Ovary (tissue), 3 donors: Measurements from ENCODE around the gene CIC.

ENCODE experiments used
- EP300 ChIP-seq: sonication (generic); formaldehyde crosslinking; IDR thresholded peaks from one replicate; pipeline ENCODE4 v1.6.1; 2017; ENCODE audit warnings: antibody characterized with exemption
- POLR2A ChIP-seq: fragments of 450-650 bp; IDR thresholded peaks from one replicate; pipeline ENCODE4 v1.6.1; 2017; ENCODE audit warnings: antibody characterized with exemption, mild to moderate bottlenecking, moderate library complexity
- TF ChIP-seq, protein P1 (sequence below), 3 donors: fragments of 450-650 bp in 2 of 3; fragments of 200-600 bp in 1 of 3; IDR thresholded peaks; one replicate each; pipeline versions ENCODE4 v1.5.1 to v1.8.0; 2016 to 2022; ENCODE audit warnings: antibody characterized with exemption in 3 of 3, mild to moderate bottlenecking in 1 of 3
- donor health status: DM: no; HTN: no; CAD: no.

DNA sequence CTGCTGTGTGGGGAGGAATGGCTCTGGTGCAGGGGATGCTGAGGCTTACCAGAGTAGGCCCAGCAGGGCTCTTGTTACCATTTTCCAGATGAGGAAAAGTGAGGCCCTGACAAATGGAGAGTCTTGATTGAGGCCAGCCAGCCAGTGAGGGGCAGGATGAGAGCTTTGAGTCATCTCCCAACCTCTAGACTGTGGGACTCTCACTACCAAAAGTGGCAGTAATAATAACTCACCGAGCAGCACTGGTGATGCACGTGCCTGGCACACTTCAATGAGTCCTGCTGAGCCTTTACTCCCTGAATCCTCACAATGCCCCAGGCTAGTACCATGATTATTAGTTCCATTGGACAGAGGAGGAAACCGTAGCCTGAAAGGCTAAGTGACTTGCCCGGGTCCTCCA, 7.8 kb downstream of the CIC start:
- TF ChIP-seq, protein P1, sequence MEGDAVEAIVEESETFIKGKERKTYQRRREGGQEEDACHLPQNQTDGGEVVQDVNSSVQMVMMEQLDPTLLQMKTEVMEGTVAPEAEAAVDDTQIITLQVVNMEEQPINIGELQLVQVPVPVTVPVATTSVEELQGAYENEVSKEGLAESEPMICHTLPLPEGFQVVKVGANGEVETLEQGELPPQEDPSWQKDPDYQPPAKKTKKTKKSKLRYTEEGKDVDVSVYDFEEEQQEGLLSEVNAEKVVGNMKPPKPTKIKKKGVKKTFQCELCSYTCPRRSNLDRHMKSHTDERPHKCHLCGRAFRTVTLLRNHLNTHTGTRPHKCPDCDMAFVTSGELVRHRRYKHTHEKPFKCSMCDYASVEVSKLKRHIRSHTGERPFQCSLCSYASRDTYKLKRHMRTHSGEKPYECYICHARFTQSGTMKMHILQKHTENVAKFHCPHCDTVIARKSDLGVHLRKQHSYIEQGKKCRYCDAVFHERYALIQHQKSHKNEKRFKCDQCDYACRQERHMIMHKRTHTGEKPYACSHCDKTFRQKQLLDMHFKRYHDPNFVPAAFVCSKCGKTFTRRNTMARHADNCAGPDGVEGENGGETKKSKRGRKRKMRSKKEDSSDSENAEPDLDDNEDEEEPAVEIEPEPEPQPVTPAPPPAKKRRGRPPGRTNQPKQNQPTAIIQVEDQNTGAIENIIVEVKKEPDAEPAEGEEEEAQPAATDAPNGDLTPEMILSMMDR (IDR thresholded peaks at IDR 0.05), result no peak
- TF ChIP-seq POLR2A (no peak), EP300 (no peak)
